Measurements from ENCODE around the gene CELF3.
A peak's percentile ranks its signal among the peaks of the same experiment; 100 is the strongest.

The CELF3 gene

DNA sequence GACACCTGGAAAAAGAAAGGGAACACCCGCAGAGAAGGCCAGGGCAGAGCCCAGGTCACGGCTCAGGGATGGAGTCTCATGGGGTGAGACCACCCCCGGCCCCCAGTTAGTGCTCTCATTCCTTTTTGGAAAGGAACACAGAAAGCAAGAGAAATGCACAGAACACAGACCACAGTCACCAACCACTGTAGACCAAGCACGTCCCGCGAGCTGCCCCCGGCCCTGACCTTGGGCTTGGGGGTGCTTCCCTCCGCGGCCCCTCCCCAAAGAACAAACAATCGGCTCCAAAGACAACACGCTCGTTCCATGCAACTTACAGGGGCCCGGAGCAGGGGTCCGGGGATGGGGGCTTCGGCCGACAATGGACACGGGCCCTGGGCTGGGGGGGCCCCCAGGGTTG is 12.8 kb downstream of the CELF3 start:
- no peak overlapping the region for H3K4me3 ChIP-seq (ENCODE audit: low read depth, low read length)
- no peak for DNase-seq (ENCODE audit: low read depth)
- TF ChIP-seq, protein P1, sequence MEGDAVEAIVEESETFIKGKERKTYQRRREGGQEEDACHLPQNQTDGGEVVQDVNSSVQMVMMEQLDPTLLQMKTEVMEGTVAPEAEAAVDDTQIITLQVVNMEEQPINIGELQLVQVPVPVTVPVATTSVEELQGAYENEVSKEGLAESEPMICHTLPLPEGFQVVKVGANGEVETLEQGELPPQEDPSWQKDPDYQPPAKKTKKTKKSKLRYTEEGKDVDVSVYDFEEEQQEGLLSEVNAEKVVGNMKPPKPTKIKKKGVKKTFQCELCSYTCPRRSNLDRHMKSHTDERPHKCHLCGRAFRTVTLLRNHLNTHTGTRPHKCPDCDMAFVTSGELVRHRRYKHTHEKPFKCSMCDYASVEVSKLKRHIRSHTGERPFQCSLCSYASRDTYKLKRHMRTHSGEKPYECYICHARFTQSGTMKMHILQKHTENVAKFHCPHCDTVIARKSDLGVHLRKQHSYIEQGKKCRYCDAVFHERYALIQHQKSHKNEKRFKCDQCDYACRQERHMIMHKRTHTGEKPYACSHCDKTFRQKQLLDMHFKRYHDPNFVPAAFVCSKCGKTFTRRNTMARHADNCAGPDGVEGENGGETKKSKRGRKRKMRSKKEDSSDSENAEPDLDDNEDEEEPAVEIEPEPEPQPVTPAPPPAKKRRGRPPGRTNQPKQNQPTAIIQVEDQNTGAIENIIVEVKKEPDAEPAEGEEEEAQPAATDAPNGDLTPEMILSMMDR (IDR thresholded peaks at IDR 0.05; ENCODE audit: low read depth, low read length, missing control alignments): no peak

DNA sequence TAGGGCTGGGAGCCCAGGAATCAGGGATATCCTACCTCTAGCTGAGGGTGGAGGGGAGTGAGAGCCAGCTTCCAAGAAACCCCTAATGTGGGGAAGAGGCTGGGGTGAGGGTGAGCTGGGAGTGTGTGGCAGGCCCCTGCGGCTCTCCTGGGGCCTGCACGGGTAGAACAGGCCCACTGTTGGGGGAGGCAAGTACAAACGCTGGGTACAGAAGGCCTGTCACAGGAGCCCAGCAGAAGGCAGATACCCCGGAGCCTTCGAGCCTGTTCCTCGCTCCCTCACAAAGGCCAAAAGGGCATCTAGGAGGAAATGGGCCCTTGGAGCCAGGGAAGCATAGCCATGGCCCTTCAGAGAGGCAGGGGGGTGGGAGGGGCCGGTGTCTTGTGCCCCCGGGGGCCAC is 13.7 kb downstream of the CELF3 start:
- DNase-seq (ENCODE audit: low read depth): no peak
- H3K4me3 ChIP-seq (ENCODE audit: low read depth, low read length): no peak overlapping the region
- TF ChIP-seq, protein P1 (IDR thresholded peaks at IDR 0.05; ENCODE audit: low read depth, low read length, missing control alignments): no peak

DNA sequence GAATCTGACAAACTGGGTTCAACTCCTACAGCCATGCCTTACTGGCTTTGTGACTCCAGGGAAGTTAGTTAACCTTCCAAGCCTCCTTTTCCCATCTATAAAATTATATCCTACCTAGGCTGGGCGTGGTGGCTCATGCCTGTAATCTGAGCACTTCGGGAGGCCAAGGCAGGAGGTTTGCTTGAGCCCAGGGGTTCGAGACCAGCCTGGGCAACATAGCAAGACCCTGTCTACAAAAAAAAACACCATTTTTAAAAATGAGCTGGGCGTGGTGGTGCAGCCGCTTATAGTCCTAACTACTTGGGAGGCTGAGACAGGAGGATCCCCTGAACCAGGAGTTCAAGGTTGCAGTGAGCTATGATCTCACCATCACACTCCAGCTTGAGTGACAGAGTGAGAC is 15.1 kb downstream of the CELF3 start:
- TF ChIP-seq, protein P1 (IDR thresholded peaks at IDR 0.05; ENCODE audit: low read depth, low read length, missing control alignments): no peak
- no peak for DNase-seq (ENCODE audit: low read depth)
- no peak overlapping the region for H3K4me3 ChIP-seq (ENCODE audit: low read depth, low read length)

DNA sequence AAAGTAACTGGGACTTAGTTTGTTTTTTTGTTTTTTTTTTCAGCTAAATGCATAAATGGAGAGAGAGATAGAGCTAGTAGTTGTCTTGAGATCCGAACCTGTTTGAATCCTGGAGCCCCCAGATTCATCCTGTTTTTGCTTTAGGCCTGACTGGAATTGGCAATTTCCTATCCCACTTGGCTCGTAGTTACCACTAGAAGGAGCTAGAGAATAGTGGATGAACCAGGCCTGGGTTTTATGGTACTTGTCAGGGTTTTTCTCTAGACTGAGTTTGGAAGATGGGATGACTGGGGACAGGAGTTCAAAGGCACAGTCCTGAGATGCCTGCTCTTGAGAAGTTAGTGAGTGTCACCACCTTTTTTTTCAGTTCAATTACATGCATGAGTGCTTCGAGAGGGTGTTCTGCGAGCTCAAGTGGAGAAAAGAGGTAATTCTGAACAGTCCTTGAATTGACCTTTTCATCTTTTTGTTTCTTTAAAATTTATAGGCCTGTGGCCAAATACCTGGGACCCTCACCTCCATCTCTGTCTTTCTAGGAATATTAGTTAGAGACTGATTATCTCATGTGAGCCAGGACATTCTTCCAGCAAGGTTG is 23.4 kb downstream of the CELF3 start:
- DNase-seq (ENCODE audit: low read depth): no peak
- TF ChIP-seq, protein P1 (IDR thresholded peaks at IDR 0.05; ENCODE audit: low read depth, low read length, missing control alignments): peak; percentile 60
- no peak overlapping the region for H3K4me3 ChIP-seq (ENCODE audit: low read depth, low read length)

DNA sequence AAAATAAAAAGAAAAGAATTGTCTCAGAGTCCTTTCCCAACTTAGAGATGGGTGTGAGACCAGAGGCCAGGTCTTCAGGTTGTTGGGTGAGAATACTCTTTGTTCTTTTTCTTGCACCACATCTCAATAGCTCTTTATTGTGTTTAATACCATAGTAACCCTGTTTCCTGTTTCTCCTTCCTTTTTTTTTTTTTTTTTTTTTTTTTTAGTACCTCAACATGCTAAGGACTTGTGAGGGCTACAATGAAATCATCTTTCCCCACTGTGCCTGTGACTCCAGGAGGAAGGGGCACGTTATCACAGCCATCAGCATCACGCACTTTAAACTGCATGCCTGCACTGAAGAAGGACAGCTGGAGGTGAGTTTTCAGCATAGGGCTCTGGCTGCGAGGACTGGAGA is 24.4 kb downstream of the CELF3 start:
- TF ChIP-seq, protein P1 (IDR thresholded peaks at IDR 0.05; ENCODE audit: low read depth, low read length, missing control alignments): no peak
- DNase-seq (ENCODE audit: low read depth): no peak
- no peak overlapping the region for H3K4me3 ChIP-seq (ENCODE audit: low read depth, low read length)

DNA sequence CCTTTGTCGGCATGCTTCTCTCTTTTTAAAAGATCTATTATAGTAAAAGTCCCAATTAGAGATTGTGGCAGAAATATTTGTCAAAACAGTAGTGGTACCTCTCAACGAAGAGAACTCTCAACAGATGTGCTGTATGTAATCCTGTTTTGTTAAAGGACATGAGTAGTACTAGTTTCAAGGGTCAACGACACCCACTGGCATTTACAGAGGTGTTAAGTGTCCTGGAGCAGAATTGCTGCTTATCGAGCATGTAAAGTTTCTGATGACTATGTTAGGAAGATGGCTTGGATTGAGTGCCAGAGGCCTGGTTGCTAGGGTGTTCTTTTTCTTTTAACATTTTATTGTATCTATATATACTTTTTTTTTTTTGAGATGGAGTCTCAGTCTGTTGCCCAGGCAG is 27.1 kb downstream of the CELF3 start:
- DNase-seq (ENCODE audit: low read depth): no peak
- no peak overlapping the region for H3K4me3 ChIP-seq (ENCODE audit: low read depth, low read length)
- TF ChIP-seq, protein P1 (IDR thresholded peaks at IDR 0.05; ENCODE audit: low read depth, low read length, missing control alignments): no peak

DNA sequence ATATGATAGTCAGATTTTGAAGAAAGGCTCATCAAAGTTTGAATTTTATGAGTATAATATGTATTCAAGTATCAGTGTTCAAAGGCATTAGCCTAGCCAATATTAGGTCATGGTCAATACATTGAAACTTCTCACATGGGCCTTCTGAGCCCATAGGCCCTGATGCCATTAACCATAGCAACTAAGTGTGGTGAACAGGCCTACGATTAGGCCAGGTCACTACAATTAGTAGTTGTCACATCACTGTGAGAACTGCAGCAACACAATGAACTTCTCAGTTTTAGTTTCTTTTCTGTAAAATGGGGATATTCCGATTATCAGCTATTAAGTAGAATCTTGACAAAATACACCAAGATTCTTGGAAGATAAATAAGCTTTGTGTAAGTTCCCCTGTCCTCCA is 30.0 kb downstream of the CELF3 start:
- TF ChIP-seq, protein P1 (IDR thresholded peaks at IDR 0.05; ENCODE audit: low read depth, low read length, missing control alignments): no peak
- no peak overlapping the region for H3K4me3 ChIP-seq (ENCODE audit: low read depth, low read length)
- DNase-seq (ENCODE audit: low read depth): no peak
